NT2/D1 (cell line): ENCODE measurements around the gene CDADC1.

ENCODE experiments used
- DNase-seq: peaks from one replicate; pipeline ENCODE4 v3.0.0-alpha.2; 2011; ENCODE audit warnings: low read depth, low spot score
- H3K27me3 ChIP-seq: 2 replicates; pipeline ENCODE4 v1.6.0; 2011; ENCODE audit warnings: mild to moderate bottlenecking; ENCODE audit not compliant: insufficient read length, insufficient read depth
- H3K36me3 ChIP-seq: 2 replicates; pipeline ENCODE4 v1.6.1; 2011; ENCODE audit warnings: mild to moderate bottlenecking, low read length, mixed read lengths; ENCODE audit not compliant: insufficient read depth, insufficient read length
- H3K4me1 ChIP-seq: 2 replicates; pipeline ENCODE4 v1.5.1; 2011; ENCODE audit not compliant: insufficient read depth, insufficient read length
- H3K4me3 ChIP-seq: 2 replicates; pipeline ENCODE4 v1.5.1; 2011; ENCODE audit warnings: low read depth; ENCODE audit not compliant: insufficient read length
- H3K9ac ChIP-seq: 2 replicates; pipeline ENCODE4 v1.6.0; 2011; ENCODE audit warnings: low read depth; ENCODE audit not compliant: insufficient read length
- H3K9me3 ChIP-seq: 2 replicates; pipeline ENCODE4 v1.5.1; 2011; ENCODE audit warnings: mild to moderate bottlenecking, low read length; ENCODE audit not compliant: insufficient read depth
- SUZ12 ChIP-seq: IDR thresholded peaks from 2 replicates; pipeline ENCODE4 v1.6.1; 2011; ENCODE audit not compliant: insufficient read length, insufficient read depth; ENCODE audit errors: extremely low read depth
- YY1 ChIP-seq: IDR thresholded peaks from 2 replicates; pipeline ENCODE4 v1.6.1; 2011; ENCODE audit not compliant: insufficient read length, insufficient read depth
- ZNF274 ChIP-seq: IDR thresholded peaks from 2 replicates; pipeline ENCODE4 v1.6.1; 2011; ENCODE audit warnings: mild to moderate bottlenecking, low read depth, low read length

Gene CDADC1

GRCh38 chr13:49342454-49342853 lies 94.7 kb downstream of the CDADC1 start:
- Histone ChIP-seq H3K36me3 (no peaks in the 10 kb centered on the region), H3K4me1 (no peaks in the 10 kb centered on the region), H3K4me3 (no peak overlapping the region)

More at GRCh38 chr13:49342454-49342853, 94.7 kb downstream of the CDADC1 start:
- no peak overlapping the region for H3K9ac ChIP-seq
- no peaks in the 10 kb centered on the region for H3K27me3 ChIP-seq
- no peaks in the 10 kb centered on the region for H3K9me3 ChIP-seq
- TF ChIP-seq SUZ12 = no peak
- no peak for TF ChIP-seq ZNF274
- no peak for TF ChIP-seq YY1
- no peak for DNase-seq
